Stimulated activated CD4-positive, alpha-beta T cell treated with anti-CD3 and anti-CD28 coated beads, Interleukin-12 subunit alpha, Interleukin-12 subunit beta, amount 100 ng/mL, for 48 hours (primary cell): ENCODE measurements around the gene HOXB3.

ENCODE experiments used
- DNase-seq, 3 donors: peaks; one replicate each; pipeline ENCODE4 v3.0.0-alpha.2; 2020; ENCODE audit warnings: low read depth in 2 of 3, low spot score in 1 of 3

The HOXB3 gene

DNA sequence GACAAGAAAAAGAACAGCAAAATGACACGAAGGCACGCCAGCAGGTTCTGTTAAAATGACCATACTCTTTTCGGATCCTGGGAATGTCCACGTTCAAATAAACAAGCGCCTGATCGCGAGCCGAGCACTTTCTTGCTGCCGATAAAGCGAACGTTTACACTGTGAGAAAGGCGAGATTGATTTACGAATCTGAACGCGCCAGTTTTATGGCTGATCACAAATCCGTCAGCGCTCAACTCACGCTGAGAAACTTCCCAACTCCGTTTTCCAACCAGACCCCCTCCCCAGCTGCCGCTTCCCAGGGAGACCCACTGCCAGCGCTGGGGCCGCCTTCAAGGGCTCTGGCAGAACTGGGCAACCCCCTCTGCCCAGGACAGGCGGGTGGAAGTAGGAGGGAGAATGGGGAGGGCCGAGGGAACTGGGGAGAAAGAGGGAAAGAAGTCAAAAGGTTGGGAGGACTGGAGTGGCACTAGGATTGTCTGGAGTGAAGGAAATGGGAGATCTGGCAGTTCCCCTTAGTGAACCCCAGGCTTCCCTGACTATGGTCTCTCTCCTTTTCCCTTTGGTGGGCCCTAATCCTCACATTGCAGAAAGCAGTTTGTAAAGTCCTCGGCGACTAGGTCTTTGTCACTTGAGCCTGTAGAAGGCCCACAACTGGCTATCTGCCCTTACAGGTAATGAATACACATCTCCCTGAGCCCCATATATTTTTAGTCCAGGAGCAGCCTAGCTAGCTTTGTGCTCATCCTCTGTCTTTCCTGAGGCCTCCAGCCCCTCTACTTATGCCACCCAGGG is 18.8 kb downstream of the HOXB3 start:
- DNase-seq, result no peak

DNA sequence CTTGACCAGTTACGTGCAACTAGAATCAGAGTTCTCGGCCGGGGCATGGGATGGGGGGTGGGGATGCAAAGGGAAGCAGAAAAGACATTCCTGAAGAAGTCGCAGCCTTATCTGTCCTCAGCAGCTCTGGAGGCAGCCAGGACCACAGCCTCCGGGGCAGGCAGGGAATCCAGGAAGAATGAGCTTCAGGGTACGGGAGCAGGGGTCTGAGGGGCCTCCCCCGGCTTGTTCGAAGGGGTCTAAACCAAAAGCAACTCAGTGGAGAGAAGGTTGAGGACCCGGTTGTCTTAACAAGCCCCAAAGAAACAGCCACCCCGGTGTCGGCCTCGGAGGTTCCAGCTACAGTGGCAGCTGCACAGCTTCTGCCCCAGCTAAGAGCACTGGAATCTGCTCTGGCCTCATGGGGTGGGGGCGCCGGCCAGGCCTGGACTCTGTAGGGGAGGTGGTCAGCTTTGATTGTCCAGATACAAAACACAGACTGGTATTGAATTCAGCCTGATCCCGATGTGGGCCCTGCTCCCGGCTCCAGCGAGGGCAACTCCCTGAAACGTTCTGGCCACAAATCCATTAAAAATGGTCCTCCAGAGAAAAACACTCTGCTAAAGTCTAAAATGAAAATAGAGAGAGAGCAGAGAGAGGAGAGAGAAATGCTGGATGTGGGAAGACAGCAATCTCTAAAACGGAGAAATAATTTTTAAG is 19.6 kb downstream of the HOXB3 start:
- DNase-seq, result no peak

DNA sequence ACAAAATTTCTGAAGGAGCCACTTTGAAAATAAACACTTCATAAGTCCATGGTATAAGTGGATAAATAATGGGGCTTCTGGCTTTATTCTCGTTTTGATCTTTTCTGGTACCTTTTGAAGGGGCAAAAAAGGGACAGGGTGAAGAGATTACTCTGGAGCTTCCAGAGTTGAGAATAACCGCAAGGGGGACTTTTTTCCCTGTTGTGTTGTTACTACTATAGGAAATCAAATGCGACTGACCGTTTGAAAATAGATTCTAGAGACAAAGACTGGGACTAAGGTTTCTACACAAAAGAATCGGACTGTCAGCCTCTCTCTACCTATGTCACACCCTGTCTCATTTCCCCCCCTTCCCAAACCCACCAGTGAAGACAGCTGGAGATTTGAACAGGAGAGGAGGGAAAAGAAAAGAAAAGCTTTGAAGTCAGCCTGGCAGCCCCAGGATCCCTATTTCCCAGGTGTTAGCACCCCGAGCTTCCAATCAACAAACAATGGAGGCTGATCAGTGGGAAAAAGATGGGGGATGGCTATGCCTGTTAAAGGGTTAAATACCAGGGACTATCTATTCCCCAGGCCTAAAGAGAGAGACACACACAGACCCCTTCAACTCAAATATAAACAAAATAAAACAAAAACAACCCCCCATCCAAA is 20.2 kb downstream of the HOXB3 start:
- DNase-seq, result no peak

DNA sequence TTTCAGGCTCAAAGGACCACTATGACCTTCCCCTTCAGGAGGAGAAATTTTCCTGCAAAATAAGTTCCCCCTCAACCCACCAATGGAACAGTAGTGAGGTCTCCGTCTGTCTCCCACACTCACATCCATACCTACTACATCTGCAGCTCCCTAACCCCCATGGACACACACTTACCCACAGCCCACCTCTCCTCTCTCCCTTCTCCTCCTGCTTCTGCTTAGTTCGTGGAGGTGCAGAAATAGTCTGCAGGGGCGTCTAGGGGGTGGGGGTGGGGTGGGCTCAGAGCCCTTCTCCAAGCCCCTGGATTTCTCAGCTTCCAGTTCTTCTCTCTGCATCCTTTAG is 20.8 kb downstream of the HOXB3 start:
- DNase-seq, result no peak

DNA sequence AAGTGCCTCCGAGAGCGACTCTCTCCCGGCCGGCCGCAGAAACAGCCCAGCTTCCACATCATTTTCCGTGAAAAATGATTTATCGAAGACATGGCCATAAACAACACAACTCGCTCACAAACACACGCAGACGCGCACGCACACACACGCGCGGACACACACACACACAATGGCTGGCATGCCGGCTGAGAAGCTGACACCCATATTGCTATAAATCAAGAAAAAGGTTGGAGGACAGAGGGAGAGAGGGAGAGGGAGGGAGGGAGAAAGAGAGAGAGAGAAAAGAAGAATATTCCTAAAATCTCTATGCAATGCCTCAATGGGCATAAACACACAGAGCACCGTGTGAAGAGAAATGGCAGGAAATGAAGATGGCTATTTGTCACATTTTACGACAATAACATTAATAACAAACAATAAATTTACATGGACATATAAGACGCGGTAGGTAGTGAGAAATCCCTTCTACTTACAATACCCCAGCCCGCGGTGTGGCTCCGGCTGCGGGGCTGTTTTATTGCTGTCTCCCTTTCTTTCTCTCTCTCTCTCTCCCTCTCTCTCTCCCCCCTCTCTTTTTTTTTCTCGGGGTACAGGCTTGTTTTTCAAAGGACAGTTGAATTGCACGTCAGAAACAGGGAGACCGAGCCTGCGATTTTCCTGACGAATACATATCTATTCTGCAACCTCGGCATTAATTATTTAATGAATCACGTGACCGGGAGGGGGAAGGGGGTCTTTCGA is 21.4 kb downstream of the HOXB3 start:
- no peak for DNase-seq

DNA sequence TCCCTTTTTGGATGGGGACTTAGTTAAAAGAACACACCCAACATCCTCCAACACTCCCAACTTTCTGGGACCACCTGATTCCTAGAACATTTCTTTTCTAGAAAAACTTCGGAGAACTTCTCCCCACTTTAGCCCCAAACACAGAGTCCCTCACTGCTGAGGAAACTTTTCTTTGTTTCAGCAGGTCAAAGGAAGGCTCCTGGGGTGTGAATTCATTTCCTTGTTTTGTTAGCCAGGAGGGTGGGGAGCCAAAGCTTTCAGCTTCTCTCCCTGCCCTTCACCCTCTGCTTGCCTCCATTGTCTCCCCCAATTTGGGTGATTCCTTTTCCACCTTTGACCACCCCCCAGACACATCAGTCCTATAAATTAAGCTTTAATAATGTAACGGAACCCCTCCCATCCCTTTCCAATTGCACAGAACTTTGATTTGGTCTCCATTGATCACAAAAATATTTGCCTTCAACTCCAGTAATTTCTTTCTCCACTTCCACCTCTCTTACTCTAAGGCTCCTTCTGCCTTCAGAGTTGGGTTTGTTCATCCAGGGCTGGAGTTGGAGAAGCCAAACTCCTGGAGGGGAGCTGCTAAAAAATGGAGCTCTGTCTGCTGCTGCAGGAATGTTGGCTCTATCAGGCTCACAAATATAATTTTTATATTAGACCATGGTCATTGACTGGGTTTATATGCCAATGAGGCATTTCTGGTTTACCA is 22.2 kb downstream of the HOXB3 start:
- no peak for DNase-seq

DNA sequence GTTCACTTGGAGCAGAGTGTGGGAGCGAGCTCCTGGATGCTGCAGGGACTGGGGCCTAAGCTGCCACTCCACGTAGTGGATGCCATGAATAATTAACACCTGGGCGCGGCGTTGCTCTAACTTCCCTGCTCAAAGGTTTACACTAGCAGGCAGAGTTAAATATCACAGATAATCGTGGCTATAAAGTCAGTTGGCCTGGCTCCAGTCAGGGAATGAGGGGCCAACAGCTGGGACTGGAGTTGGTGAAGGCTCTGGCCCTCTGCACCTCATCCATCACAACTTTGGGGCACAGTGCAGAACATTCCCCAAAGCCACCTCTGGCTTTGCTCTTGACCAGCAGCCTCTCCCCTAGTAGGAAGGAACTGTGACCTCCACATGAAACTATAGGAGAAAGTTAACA is 22.8 kb downstream of the HOXB3 start:
- DNase-seq, result no peak

DNA sequence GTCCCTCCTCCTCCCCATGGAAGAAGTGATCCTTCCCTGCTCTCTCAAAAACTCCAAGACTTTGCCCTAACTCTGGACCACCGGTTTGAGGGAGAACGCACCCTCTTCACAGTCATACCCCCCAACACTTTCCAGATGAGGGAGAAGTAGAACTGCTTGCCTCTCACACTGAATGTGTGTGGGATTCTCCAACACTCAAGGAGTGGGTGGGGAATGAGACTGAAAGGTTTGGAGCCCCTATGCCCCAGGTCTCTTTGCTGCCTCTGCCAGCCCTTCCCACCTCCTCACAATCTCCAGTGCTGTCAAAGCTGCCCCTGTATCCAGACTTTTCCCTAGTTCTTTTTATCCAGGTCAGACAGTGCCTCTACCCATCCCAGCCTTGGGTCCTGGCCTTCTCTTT is 23.3 kb downstream of the HOXB3 start:
- DNase-seq, result no peak

DNA sequence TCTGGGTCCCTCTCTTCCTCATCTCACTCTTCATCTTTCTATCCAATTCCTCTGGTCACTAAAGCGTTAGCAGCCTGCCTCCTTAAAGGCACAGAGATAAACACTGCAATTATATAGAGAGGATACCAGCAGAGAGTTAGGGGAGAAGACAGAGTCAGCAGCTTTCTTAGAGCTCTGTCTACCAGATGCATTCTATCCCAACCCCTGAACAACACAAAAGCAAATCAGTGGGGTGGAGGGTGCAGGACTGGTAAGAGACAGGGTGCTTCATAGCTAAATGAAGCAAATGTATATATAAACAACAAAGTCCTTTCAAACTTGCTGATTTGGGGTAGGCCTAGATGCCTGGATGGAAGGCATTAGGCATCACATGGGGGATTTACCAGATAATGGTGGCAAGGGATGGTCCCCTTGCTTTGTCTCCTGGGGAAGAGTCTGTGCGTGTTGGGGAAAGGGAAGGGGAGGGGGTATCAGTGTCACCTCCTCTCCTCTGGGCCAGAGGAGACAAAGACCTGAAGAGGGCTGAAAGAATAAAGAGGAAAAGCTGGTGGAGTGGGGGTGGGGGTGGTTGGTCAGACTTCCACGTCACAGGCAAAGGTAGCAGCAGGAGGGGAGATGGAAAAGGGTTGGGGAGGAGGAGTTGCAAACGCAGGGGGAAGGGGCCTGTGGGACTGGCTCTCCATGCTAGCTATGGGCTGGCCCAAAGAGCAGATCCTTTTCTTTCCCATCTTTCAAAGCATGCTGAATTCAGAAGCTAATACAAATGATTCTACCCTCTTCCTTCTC is 23.9 kb downstream of the HOXB3 start:
- no peak for DNase-seq

DNA sequence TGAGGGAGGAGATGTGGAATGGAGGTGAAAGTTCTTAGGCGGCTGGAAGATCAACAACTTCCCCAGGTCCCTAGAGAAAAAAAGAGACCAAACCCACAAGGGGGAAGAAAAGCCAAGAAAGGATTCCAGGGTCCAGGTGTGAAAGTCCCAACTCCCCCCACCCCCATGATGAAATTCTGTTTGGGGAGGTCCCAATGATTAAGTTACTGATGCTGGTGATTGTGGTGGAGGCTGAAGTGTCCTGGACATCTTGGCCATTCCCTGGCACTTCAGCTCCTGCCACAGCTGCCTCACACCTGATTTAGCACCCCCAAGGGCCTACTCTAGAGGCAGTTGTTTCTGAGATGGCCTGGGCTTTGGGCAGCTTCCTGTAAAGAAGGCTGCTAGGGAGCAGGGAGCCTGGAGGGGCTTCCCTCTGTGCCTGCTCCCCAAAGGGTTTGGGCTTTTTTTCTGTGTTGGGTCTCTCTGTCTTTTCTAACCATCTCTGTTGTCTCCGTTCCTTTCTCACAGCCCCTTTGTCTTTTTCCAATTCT is 25.0 kb downstream of the HOXB3 start:
- no peak for DNase-seq

DNA sequence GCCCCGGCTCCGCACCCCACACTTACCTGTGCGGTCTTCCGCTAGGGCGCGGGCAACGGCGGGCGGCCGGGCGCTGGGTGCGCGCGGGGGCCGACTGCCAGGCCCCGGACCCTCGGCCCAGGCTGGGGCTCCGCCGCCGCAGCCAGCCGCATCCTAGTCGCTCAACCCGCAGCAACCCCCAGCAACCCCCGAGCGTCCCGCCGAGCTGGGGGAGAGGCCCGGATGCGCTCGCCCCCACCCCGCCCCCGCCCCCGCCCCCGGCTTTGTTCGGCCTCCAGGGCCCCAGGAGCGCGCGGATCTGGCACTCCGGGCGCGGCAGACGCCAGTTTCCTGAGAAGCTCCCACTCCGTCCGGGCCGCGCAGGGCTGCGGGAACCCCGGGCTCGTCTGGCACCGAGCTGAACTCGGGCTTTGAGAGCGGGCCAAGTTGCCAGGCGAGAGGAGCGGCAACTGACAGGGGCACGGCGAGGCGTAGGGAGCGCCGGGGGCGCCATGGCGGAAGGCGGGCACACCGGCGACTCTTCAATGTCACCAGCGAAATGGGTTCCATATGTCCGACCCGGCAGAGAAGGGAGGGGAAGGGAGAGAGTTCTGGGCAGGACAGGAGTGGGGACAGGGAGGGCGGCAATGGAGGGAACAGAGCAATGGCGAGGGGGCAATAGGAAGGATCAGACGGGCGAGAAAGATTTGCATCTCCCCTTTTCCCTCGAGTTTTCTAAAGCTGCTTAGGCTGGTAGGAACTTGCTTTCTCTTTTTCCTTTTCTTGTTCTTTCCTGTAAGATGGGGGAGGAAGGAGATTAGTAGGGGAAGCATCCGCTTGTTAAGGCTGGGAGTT is 25.6 kb downstream of the HOXB3 start:
- DNase-seq, result no peak

DNA sequence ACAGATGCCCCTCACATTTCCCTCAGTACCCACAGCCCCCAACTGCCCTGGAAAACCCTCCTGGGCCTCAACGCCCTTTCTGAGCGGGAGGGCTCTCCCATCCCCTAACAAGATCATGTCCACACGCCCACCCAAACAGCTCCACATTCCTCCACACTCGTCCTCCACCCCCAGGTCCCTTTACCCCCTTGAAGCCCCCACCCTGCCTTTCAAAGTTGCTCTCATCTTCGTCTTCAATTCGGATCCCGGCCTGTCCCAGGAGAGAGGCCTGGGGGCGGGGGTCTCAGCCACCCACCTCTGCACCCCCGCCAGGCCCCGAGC is 26.2 kb downstream of the HOXB3 start:
- DNase-seq, result no peak

DNA sequence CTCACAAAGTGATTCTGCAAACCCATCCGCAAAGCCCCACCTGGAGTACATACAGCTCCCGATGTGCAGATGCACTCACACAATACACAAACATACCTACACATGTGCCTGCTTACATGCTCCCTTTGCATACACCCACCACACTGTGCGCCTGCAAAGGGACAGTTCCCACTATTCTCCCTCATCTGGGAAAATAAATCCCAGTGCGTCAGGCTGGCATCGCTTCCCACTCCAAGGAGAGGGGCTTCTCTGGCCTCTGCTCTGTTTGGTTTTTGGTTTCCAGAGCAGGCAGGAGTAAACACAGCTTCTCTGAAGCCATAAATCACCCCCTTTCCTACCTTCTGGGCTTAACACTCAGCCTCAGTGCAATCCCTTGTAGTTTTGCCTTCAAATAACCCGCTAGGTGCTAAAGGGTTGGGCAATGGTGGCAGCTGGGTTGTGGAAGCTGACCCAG is 26.6 kb downstream of the HOXB3 start:
- no peak for DNase-seq

DNA sequence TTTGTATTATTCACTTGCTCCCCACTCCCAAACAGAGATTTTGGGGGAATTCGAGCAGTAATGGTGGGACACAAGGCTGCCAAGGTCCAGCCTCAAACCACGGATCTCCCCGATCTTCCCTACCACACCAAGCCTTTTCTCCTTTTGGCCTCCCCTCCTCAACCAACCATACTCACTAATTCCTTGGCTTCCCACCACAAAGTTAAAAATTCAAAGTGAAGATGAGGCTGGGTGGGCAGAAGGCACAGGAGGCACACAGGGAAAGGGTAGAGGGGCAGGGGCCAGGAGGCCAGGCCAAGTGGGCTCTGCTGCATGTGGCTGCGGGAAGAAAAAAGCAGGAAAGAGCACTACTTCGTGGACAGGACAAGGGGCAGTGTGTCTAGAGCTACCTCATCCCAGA is 27.1 kb downstream of the HOXB3 start:
- no peak for DNase-seq

DNA sequence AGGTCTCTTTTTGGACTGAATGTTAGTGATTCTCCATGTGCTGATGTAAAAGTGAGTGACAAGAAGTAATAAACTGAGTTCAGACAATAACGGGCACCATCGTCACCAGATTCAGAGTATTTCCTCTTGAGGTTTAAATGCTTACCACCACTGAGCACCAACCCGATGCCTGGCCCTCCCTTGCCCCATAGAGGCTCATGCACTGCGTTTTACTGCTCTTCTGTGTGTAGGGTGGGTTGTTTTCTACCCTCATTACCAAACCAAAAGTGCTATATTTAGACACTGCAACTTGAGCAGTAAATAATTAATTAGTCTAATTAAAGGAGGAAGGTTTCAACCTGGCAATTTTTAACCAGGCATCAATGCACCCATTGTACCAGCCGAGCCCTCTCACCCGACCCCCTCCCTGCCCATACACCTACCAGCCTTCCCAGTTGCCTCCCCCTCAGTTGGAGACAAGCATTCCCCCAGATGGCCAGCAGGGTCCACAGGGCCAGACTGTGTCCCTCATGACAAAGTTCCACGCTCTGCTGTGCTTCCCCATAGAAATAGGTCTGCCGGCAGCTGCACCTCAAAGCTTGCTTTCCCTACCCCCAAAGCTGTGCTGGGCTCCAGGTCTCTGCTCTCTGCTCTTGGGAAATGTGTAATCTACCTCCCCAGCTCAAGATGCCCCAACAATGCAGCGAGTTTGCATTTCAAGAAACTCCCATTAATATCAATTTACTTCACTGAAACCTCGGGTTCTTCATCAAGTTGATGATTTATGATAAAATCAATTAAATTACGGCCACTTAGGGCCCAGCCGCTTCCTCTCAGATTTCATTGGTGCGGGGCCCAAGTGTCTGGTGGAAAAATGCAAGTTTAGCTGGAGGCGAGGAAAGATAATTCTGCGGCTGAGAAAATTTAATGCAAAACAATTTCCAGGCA is 27.9 kb downstream of the HOXB3 start:
- no peak for DNase-seq

DNA sequence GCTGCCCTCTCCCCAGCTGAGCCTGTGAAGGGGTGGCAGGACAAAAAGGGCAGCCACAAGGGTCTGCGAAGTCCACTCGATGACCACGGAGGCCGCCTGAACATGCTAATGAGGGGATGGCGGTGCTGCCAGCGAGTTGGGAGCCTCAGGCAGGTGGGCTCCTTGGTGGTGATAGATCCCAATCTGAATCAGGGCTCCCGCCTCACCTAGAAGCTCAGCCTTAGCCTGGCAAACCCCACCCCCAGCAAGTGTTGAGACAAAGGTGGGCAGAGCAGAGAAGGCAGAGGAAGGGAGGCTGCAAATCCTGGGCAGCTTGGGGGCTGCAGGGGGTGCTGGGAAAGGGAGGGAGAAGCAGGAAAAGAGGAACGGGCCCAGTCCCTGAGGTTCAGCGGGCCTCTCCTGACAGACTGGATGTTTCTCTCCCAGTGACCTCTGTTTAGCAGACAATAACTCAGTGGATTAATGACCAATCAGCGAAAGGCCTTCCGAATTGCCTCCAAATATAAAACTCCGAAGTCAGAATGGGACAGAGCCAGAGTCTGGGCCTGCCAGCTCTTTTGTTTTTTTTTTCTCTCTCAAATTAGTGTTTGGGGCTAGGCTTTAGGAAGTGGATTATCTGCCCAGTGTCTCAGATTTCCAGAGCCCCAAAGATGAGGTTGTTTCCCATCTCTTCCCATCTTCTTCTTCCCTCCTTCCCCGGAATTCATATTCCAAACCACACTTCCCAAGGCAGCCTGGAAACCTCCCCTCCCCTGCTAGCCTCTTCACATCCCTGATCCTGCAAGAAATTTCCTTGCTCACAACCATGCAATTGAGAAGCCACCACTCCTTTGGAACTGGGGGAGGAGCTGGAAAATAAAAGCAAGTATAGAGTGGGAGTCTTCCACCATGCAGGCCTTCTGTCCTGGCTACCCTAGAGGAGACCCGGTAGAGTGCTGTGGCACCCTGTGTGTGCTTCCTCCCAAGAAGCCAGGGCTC is 29.9 kb downstream of the HOXB3 start:
- DNase-seq, result no peak
